GDM1 (cell line): ENCODE measurements around the gene HHIPL1.
"Not testable (repeated sequence)": the region's sequence is repeated elsewhere in the genome, so short reads cannot be mapped to it uniquely, and the experiment has no call there.

Source experiments
- DNase-seq: peaks from one replicate; lab custom pipeline; 2025; lab: John Stamatoyannopoulos, UW

HHIPL1 gene

DNA sequence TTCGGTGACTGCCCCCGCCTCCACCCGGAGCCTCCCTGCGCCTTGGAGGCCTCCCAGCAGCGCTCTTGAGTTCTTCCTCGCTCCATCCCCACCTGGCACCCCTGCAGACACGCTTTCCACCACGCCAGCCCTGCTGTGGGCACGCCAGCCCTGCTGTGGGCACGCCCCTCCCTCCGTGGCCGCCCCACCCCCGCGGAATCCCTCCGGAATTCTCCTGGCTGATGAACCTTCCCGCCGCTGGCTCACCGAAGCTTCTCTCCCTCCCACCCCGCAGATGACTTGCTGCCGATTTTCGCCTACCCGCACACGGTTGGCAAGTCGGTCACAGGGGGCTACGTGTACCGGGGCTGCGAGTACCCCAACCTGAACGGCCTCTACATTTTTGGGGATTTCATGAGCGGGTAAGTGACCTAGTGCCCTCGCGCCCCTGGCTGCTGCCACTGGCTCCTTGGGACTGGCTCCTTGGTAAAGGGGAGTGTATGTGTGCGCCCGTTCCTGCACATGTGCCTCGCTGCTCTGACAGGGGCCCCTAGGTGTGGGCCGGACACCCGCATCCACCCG is 15.2 kb downstream of the HHIPL1 start:
- no peak for DNase-seq

DNA sequence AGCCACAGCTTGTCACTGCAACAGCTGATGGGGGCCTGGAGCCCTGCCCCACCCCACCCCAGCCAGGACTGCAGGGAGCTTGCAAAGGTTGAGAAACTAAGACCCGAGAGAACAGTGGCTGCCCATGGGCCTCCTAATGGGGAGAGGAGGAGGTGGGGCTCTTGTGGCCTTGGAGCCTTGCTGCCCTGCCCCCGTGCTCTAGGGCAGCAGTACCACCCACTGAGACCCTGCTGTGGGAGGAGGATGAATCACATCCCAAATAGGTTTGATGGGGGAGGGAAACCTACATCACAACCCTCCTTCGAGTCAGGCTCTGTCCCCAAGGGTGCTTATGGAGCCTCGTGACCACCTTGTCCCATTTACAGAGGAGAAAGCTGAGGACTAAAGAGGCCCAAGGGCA is 15.9 kb downstream of the HHIPL1 start:
- DNase-seq: no peak

DNA sequence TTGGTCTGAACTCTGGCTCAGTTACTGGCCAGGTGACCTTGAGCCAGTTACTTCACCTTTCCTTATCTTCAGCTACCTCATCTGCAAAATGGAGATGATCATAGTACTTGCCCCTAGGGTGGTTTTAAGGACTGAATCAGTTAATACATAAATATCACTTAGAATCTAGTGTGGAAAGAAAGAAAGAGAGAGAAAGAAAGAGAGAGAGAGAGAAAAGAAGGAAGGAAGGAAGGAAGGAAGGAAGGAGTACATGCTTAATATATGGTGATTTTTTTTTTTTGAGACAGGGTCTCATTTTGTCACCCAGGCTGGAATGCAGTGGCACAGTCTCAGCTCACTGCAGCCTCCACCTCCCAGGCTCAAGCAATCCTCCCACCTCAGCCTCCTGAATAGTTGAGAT is 16.3 kb downstream of the HHIPL1 start:
- DNase-seq: not testable (repeated sequence)

DNA sequence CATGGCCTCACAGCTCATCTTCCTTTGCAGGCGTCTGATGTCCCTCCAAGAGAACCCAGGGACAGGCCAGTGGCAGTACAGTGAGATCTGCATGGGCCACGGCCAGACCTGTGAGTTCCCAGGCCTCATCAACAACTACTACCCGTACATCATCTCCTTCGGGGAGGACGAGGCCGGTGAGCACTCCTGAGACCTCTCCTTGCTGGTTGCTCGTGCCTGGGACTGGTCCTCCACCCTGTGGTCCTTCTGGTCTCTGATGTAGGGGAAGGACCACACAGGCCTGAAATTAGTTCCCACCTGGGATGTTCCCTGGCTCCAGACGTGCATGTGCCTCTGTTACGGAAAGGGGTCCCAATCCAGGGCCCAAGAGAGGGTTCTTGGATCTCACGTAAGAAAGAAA is 17.9 kb downstream of the HHIPL1 start:
- DNase-seq: no peak

DNA sequence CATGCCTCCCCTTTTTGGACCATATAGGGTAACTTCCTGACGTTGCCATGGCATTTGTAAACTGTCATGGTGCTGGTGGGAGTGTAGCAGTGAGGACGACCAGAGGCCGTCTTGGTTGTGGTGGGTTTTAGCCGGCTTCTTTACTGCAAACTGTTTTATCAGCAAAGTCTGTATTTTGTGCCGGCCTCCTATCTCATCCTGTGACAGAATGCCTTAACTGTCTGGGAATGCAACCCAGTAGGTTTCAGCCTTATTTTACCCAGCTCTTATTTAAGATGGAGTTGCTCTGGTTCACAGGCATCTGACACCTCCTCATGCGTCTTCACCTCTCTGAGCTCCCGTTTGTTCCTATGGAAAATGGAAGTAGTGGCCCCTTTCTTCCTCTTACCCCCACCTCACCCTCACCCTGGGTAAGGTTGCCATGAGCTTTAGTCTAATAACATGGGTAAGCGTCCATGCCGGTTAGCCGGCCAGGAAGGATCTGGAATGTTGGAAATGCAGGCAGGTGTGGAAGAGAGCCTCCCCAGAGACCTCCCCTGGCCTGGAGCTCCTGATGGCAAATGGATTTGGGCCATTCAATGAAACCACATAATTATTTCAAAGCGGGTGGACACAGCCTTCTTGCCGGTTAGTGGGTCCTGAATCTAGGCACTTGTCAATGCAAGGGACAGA is 18.6 kb downstream of the HHIPL1 start:
- no peak for DNase-seq

DNA sequence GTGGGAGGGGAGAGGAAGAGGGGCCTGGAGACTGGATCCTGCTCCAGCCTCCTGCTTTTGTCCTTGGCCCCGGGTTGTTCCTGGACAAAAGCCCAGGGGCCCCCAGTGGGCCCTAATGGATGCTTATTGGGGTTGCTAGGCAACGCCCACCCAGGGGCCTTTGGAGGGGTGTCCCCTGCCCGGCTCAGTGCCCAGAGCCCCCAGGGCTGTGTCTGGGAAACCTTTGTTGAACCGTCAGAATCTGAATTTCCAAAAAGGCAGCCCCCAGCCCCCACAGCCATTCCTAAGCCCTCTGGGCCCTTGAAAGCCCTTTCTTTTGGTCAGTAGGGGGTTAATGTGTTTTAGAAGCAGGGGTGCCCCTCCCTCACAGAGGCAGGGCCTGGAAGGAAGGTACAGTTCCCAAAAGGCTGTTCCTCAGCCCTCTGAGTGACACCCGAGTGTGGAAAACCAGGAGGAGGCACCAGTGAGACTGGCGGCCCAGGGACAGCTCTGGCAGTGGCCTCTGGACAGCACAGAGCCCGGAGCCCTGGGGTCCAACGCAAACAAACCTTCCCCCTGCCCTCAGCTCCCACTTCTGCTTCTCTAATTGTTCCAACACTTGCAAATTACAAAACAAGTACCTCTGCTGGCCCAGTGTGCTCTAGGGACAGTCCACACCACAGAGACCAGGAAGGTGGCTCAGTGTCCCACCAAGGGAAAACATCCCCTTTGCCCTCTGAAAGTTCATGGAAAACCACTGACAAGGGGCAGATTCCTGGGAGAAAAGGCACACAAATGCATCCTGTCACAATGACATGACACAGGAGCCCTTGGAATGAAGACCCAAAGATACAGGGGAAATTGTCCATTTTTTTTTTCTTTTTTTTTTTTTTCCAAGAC is 19.4 kb downstream of the HHIPL1 start:
- DNase-seq: no peak

DNA sequence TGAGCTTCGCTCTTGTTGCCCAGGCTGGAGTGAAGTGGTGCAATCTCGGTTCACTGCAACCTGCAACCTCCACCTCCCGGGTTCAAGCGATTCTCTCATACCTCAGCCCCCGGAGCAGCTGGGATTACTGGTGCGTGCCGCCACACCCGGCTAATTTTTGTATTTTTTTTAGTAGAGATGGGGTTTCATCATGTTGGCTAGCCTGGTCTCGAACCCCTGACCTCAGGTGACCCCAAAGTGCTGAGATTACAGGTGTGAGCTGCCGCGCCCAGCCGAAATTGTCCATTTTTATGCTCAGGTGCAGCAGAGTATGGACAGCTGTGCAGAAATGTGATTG is 20.0 kb downstream of the HHIPL1 start:
- no peak for DNase-seq

DNA sequence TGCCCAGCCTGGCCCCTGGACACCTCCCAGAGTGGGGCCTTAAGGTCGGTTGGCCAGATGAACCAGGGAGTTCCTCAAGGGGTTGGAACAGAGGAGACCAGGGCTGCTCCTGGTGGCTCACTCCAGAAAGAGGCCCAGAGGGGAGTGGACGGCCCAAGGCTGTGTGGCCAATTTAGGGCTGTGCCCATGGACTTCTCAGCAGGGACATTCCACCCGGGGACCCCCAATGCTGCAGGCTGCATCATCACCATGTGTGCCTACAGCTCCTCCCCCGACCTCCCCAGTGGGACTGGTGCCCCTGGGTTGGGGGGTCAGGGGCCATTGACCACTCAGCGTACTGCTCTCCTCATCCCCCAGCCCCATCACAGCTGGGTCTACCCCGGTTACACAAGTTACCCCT is 21.6 kb downstream of the HHIPL1 start:
- DNase-seq: no peak

DNA sequence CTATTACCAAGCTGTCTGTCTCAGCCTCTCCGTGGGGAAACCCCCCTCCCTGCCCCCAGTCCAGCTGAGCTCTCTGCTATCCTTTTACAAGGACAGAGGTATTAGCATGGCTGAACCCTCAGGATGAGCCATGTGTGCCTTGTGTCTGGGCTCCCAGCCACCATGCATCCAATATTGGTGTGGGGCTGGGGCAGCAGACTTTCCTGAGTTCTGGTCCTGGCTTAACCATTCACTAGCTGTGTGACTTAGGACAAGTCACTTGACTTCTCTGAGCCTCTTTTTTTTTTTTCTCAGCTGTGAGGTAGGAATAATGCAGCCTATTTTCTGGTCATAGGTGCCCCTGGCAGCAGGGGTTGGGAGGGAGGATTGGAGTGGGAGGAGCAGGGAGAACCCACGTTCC is 22.1 kb downstream of the HHIPL1 start:
- no peak for DNase-seq

DNA sequence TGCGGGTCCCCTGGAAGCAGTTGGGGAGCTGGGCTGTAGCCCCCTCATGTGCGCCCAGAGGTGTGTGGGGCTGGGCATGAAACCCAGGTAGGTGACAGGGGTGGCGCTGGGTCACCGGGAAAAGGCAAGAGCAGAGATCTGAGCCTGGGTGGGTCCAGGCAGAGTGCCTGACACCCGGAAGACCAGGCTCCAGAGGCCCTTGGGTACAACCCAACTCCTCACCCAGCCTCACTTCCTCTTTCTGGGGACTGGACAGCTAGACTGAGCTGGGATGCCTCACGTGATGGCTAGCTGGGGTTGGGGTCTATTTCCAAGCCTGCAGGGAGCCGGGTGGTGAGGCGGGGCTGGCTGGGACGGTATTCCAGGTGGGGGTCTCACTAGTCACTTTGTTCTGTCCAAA is 22.9 kb downstream of the HHIPL1 start:
- DNase-seq: no peak

DNA sequence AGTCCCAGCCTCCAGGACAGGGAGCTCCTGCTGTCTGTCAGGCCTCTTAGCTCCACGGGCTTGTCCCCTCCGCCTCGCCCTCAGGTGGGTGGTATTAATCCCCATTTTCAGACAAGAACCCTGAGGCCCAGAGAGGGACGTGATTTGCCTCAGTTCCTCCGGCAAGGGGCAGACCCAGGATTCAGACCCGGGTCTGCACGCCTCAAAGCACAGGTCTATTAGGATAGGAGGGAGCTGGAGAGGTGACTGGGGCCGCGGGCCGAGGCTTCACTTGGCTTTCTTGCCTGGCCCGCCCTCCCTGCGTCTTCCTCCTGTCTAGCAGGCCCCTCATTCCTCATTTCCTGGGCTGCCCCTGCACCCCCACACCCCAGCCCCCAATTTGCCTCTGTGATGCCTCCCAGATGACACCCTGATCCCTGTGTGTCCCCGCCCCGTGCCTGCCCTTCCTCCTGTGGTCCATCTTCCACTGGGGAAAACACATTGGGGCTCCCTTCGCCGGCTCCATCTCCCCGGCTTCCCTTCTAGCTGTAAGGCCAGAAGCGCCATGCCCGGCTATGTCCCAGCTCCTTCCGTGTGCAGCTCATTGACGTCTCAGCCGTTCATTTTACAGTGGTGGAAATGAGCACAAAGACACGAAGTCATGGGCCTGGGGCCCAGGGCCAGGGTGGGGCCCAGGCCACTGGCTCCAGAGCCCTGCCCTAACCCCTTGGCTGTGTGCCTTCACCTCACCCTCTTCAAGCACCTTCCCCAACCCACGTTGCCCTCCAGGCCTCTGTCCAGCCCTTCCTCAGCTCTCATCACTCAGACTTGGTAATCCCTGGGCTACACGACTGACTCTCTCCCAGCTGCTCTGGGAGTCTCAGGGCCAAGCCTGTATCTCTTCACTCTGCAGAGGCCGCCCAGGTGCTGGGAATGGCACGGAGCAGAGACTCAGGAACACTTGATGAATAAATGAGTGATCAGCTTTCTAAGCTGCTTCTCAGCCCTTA is 23.7 kb downstream of the HHIPL1 start:
- DNase-seq: no peak

DNA sequence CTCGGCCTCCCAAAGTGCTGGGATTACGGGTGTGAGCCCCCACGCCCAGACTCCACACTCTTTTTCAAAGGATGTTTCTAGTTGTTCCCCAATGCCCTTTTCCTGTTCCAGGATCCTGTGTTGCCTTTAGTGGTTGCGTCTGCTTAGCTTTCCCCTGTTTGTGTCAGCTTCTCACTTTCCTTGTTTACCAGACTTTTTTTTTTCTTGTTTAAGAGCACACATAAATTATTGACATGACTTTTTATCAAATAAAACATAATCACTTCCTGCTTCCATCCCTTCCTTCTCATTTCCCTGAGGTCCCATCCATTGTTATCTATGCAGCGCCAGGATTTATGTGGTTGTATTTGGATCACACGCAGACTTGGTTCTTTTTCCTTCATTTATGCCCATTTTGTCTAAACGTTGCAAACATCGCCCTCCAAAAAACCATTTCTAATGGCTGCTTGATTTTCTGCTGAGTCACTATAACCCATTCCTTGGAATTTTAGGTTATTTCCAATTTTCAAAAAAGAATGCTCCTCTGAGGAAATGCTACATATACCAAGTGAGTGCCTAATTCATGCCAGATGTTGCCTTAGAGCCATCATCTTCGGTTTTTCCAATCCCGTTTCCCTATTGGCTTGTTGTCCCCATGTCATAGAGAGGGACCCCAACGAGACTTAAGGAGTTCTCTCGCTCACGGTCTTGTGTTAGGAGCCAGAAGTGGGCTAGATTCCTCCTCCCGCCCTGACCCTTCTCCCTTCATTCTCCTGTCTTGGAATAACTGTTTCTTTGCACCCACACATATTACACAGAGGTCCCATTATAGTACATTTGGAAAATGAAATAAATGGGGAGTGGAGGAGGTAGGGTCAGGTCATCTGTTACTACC is 25.7 kb downstream of the HHIPL1 start:
- no peak for DNase-seq

DNA sequence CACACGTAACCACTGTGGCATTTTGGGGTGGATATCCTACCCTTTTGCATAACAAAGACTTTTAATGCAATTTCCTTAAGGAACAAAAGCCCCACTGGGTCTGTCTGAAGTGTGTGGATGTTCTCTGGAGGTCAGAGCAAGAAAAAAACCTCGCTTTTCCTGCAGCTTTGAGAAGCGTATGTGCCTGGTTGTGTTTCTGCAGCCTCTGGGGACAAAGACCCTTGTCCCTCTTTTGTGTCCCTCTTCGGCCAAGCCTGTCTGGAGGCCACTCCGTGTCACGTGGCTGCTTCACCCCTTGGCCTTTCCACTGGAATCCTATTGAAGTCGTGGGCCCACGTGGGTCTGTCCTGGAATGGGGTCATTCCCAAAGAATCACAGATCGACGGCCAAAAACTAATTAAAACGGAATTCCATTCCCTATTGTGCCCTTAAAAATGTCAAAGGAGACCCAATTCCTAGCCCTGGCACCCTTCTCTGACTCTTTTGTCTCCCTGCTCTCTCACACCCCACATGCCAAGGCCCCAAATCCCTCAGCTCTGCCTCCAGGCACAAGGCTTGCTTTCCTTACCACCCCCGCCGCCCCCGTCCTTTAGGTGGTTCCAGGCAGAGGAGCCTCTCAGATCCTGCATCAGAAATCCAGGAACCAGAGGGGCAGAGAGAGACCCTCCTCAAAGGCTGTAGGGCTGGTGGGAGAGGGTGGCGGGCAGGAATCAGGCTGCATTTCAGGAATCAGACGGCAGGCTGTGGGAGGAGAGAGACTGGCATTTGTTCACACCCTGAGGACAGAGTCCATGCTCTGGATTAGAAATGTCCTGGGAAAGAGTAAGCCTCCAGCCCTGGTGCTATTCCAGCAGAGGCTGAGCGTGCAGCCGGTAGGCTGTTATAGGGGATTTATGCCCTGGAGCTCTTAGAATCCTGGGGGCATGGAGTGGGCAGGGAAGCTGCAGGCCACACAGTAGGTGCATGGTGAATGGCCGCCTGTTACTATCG is 26.6 kb downstream of the HHIPL1 start:
- no peak for DNase-seq

DNA sequence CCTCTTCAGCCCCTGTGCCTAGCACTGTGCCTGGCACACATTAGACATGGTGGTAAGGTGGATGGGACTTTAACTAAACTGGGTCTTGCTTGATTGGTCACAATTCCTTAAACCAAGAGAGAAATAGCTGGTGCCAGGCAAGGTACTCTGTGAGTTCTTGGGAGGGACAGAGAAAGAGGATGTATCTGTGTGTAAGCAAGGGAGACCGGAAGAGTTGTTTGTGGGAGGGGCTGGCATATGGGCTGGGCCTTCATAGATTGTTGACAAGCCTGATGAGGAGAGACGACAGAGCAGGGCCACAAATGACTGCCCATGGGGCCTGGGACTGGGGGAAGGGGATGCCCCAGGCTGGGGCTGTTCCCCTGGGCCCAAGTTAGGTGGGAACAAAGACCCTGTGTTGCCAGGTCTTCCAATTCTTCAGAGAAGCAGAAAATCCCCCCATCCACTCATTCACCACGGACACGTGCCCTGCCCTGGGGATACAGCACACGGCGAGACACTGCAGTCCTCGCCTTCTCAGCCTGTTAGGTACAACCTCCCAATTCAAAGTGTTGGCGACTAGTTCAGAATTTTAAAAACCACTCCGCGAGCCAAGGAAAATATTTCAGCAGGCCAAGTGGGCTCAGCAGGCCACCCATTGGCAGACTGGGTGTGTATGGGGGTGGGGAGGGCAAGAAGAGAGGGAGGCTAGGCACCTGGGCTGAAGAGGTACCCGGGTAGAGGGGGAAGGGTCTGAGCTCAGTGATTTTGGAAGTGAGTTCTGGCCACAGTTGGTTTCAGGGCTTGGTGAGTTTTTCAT is 27.8 kb downstream of the HHIPL1 start:
- DNase-seq: no peak

DNA sequence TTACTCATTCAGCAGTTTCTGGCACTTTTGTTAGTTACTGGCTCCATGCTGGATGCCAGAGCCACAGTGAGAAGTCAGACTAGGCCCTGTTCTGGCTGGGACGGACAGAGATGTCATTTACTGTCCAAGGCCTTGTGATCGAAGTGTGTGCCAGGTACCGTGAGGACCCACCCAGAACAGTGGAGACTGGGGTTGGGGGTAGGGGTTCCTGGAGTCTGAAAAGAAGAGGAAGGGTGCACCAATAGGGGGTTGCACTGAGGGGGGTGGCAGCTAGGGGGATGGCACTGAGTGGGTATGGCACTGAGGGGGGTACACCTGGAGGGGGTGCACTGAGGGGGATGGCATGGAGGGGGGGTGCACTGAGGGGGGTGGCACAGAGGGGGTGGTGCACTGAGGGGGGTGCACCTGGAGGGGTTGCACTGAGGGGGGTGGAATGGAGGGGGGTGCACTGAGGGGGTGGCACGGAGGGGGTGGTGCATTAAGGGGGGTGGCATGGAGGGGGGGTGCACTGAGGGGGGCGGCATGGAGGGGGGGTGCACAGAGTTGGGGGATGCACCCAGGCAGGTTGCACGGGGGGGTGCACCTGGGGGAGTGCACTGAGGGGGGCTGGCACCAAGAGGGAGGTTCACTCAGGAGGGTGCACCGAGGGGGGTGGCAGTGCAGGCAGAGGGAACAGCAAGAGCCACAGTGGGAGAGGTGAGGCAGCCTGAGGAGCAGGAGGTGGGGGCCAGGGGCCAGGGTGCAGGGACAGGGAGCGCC is 28.6 kb downstream of the HHIPL1 start:
- DNase-seq: no peak

DNA sequence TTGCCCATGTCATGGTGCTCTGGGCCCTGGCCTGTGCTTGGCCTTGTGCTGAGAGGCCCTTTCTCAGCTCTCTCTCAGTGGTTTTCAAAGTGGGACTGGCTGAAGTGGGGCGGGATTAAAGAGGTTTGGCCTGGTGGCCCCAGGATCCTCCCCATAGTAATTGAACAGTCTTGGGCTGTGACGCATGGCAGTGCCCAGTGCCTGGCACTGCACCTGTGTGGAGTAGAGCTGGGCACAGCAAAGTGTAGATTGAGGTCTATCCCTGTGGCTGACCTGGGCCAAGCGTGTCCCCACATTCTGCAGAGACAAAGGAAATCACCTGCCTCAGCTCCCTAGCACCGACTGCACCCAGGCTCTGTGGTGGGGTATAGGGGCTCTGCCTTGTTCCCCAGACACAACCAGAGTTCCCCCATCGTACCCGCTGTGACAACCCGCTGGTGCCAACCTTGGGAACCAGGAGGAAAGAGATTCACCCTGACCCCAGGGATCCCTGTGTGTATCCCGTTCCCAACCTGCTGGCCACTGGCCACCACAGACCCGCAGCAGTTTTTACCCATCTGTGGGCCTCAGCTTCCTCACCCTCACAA is 29.2 kb downstream of the HHIPL1 start:
- DNase-seq: no peak

DNA sequence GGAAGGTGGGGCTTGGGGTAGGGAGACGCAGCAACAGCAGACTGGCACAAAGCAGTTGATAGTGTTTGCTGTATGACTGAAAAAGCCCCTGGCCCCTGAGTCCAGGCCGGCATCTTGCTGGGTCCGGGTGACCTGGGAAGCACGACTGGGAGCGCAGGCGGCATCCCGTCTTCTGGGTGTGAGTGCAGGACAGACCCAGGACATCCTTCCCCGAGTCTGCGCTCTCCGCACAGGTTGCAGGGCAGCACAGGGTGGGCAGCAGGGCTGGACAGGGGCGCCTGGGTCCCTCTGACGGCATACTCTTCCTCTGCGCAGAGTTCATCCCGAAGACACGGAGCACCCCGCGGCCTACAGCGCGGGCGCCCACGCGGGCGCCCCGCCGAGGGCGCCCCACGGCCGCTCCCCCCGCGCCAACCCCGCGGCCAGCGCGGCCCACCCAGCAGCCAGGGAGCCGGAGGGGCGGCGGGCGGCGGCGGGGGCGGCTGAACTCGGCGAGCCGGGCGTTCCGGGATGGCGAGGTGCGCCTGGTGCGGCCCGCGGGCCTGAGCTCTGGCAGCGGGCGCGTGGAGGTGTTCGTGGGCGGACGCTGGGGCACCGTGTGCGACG is 29.9 kb downstream of the HHIPL1 start:
- no peak for DNase-seq
